Astrocyte (in vitro differentiated cells and primary cell): ENCODE measurements around the gene IFNAR1.

Experiments
- CTCF ChIP-seq: IDR thresholded peaks from 2 replicates; pipeline ENCODE4 v1.5.1; 2011; ENCODE audit warnings: low read depth, mild to moderate bottlenecking, inconsistent platforms, low read length, moderate library complexity; ENCODE audit not compliant: insufficient read depth
- EZH2 ChIP-seq: IDR thresholded peaks from 2 replicates; pipeline ENCODE4 v1.6.1; 2012; ENCODE audit warnings: mild to moderate bottlenecking, low read length, inconsistent platforms; ENCODE audit not compliant: insufficient read depth

- TF ChIP-seq EZH2 (no peak), CTCF (no peak)
Observed at GRCh38 chr21:33350676-33351075, 25.9 kb downstream of the IFNAR1 start.
